ENCODE results near the gene XAGE1A. TPM values are rescaled to one million over a fixed set of nuclear protein-coding genes. Genes with fewer than 3 reads are reported as not detected.
"Not testable (repeated sequence)": the region's sequence is repeated elsewhere in the genome, so short reads cannot be mapped to it uniquely, and the experiment has no call there.

Gene XAGE1A, protein sequence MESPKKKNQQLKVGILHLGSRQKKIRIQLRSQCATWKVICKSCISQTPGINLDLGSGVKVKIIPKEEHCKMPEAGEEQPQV
- total RNA-seq (not detected in 2 replicates), polyA plus RNA-seq (not detected in 2 replicates), polyA minus RNA-seq (0.45 TPM in 1 of 2 replicates, not detected in the other), Bru-seq, nascent RNA (not detected), BruChase-seq, experiment 1, labeled RNA remaining after a 6-hour chase (not detected), BruChase-seq, experiment 2, labeled RNA remaining after a 2-hour chase (not detected)
- not detected in 2 replicates for polyA plus RNA-seq (2011; cell fraction: cytosol; rRNA removed)
- polyA plus RNA-seq (2011; cell fraction: nucleus; rRNA removed): not detected in 2 replicates
- polyA plus RNA-seq (2012): not detected in 2 replicates
- not detected for polyA minus RNA-seq (2011; cell fraction: cytosol; rRNA and poly(A)+ RNA removed)
- polyA minus RNA-seq (2011; cell fraction: nucleus; rRNA and poly(A)+ RNA removed): not detected in 2 replicates
- long read RNA-seq: 0 reads

DNA sequence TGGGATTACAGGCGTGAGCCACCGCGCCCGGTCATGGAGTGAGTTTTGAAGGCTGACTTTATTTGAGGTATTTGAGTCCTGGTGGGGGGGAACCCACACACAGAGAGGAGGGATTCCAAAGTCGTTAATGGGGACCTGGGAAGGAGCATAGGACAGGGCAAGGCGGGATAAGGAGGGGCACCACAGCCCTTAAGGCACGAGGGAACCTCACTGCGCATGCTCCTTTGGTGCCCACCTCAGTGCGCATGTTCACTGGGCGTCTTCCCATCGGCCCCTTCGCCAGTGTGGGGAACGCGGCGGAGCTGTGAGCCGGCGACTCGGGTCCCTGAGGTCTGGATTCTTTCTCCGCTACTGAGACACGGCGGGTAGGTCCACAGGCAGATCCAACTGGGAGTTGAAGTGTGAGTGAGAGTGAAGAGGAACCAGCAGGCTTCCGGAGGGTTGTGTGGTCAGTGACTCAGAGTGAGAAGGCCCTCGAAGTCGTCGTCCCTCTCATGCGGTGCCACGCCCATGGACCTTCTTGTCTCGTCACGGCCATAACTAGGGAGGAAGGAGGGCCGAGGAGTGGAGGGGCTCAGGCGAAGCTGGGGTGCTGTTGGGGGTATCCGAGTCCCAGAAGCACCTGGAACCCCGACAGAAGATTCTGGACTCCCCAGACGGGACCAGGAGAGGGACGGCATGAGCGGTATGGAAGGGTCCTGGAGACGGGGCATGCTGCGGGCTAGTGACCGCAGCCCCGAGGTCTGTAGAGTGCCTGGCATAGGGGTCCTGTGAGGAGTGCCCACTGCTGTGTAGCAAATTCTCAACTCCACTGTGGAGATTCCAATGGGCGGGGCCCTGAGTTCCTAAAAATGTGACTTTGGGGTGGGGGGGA, at the start of gene XAGE1A:
Gene XAGE1A, plus strand, starts transcription at position 264 of the 874 bp plus-strand sequence. CDS start 1,554 bp downstream, outside the sequence.
- H3K9me3 ChIP-seq (replicated peaks; ENCODE audit: control insufficient read depth, insufficient read depth, low read length); H3K4me3 ChIP-seq (replicated peaks in 1 of 3; ENCODE audit: insufficient read depth in 1 of 3, low read depth in 1 of 3, low read length in 3 of 3); CTCF ChIA-PET; H2AFZ ChIP-seq (ENCODE audit: low read depth, low read length); H4K20me1 ChIP-seq (replicated peaks; ENCODE audit: control insufficient read depth, extremely low read depth, insufficient read depth, low read length); intact Hi-C loops (cut with micrococcal nuclease); H3K4me2 ChIP-seq (ENCODE audit: insufficient read depth, low read length); FAIRE-seq; H3K79me2 ChIP-seq (ENCODE audit: control insufficient read depth, insufficient read depth, low read length); H3K4me1 ChIP-seq (ENCODE audit: control insufficient read depth, extremely low read depth, insufficient read depth, low read length); H3K27ac ChIP-seq (ENCODE audit: insufficient read depth, low read depth, low read length); DNase-seq (ENCODE audit: low read depth, low spot score); dilution Hi-C loops (cut with MboI; ENCODE audit: extremely low pct_ligation_motif_present, low sequenced_read_pairs); H3K36me3 ChIP-seq (ENCODE audit: control insufficient read depth in 2 of 2, extremely low read depth in 1 of 2, insufficient read depth in 2 of 2, low read length in 2 of 2); BruUV-seq (replicated peaks); H3K9ac ChIP-seq (replicated peaks; ENCODE audit: extremely low read depth, insufficient read depth, low read length); H3K9me1 ChIP-seq (replicated peaks; ENCODE audit: control insufficient read depth, extremely low read depth, insufficient read depth, low read length); POLR2A ChIA-PET; H3K27me3 ChIP-seq (ENCODE audit: control insufficient read depth in 2 of 2, insufficient read depth in 2 of 2, low read length in 2 of 2): not testable (repeated sequence)

DNA sequence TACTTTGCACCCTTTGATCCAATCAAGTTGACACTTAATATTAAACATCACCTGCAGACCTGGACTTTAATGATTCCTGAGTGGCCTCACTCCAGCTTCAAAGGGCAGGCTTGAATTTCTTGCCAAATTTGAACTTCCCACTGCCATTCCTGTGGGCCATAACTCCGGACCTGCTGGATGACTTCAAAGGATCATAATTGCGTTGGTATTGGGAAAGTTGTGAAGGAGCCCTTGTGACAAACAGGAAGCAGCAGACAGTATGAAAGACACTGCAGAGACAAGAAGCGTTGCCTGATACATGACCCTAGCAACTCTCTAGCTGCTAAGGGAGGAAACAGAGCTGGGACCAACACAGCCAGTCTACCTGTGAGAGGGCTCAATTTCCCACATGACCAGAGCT, 43.6 kb upstream of the XAGE1A start:
- H3K9me1 ChIP-seq (replicated peaks; ENCODE audit: control insufficient read depth, extremely low read depth, insufficient read depth, low read length); H3K27me3 ChIP-seq (ENCODE audit: control insufficient read depth in 2 of 2, insufficient read depth in 2 of 2, low read length in 2 of 2); dilution Hi-C loops (cut with MboI; ENCODE audit: extremely low pct_ligation_motif_present, low sequenced_read_pairs); H3K4me1 ChIP-seq (ENCODE audit: control insufficient read depth, extremely low read depth, insufficient read depth, low read length); intact Hi-C loops (cut with micrococcal nuclease); POLR2A ChIA-PET; H3K9me3 ChIP-seq (replicated peaks; ENCODE audit: control insufficient read depth, insufficient read depth, low read length); H2AFZ ChIP-seq (ENCODE audit: low read depth, low read length); DNase-seq (ENCODE audit: low read depth, low spot score); H3K9ac ChIP-seq (replicated peaks; ENCODE audit: extremely low read depth, insufficient read depth, low read length); H4K20me1 ChIP-seq (replicated peaks; ENCODE audit: control insufficient read depth, extremely low read depth, insufficient read depth, low read length); H3K4me3 ChIP-seq (replicated peaks in 1 of 3; ENCODE audit: insufficient read depth in 1 of 3, low read depth in 1 of 3, low read length in 3 of 3); H3K4me2 ChIP-seq (ENCODE audit: insufficient read depth, low read length); H3K79me2 ChIP-seq (ENCODE audit: control insufficient read depth, insufficient read depth, low read length); CTCF ChIA-PET; BruUV-seq (replicated peaks); H3K36me3 ChIP-seq (ENCODE audit: control insufficient read depth in 2 of 2, extremely low read depth in 1 of 2, insufficient read depth in 2 of 2, low read length in 2 of 2); FAIRE-seq; H3K27ac ChIP-seq (ENCODE audit: insufficient read depth, low read depth, low read length): not testable (repeated sequence)

DNA sequence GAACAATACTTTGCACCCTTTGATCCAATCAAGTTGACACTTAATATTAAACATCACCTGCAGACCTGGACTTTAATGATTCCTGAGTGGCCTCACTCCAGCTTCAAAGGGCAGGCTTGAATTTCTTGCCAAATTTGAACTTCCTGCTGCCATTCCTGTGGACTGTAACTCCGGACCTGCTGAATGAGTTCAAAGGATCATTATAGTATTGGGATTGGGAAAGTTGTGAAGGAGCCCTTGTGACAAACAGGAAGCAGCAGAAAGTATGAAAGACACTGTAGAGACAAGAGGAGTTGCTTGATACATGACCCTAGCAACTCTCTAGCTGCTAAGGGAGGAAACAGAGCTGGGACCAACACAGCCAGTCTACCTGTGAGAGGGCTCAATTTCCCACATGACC, 24.3 kb upstream of the XAGE1A start:
- CTCF ChIA-PET: not testable (repeated sequence)

DNA sequence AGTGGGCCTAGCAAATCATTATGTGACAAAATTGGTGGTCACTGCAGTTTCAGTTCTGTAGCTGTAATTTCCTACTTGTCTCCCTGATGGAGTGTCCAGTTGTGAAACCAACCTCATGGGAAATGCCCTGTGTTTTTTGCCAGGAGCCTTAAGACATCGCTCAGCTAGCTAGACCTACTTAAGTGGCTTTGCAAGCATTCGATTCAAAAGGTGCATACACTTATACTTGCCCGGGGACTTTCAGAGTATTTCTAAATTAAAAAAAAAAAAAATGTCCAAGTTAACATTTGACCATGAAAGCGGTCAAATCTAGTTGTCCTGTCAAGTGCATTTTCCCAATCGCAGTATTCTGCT, 788 bp downstream of the XAGE1A start:
- DNase-seq (ENCODE audit: low read depth, low spot score); FAIRE-seq; POLR2A ChIA-PET: not testable (repeated sequence)

More for the DNA sequence above, 24.3 kb upstream of the XAGE1A start:
- H3K79me2 ChIP-seq (ENCODE audit: control insufficient read depth, insufficient read depth, low read length); H3K36me3 ChIP-seq (ENCODE audit: control insufficient read depth in 2 of 2, extremely low read depth in 1 of 2, insufficient read depth in 2 of 2, low read length in 2 of 2); DNase-seq (ENCODE audit: low read depth, low spot score); H3K9ac ChIP-seq (replicated peaks; ENCODE audit: extremely low read depth, insufficient read depth, low read length); FAIRE-seq; H3K9me1 ChIP-seq (replicated peaks; ENCODE audit: control insufficient read depth, extremely low read depth, insufficient read depth, low read length); intact Hi-C loops (cut with micrococcal nuclease); dilution Hi-C loops (cut with MboI; ENCODE audit: extremely low pct_ligation_motif_present, low sequenced_read_pairs); H3K27me3 ChIP-seq (ENCODE audit: control insufficient read depth in 2 of 2, insufficient read depth in 2 of 2, low read length in 2 of 2); POLR2A ChIA-PET; H3K9me3 ChIP-seq (replicated peaks; ENCODE audit: control insufficient read depth, insufficient read depth, low read length); BruUV-seq (replicated peaks); H3K4me3 ChIP-seq (replicated peaks in 1 of 3; ENCODE audit: insufficient read depth in 1 of 3, low read depth in 1 of 3, low read length in 3 of 3); H4K20me1 ChIP-seq (replicated peaks; ENCODE audit: control insufficient read depth, extremely low read depth, insufficient read depth, low read length); H3K4me1 ChIP-seq (ENCODE audit: control insufficient read depth, extremely low read depth, insufficient read depth, low read length); H3K27ac ChIP-seq (ENCODE audit: insufficient read depth, low read depth, low read length); H3K4me2 ChIP-seq (ENCODE audit: insufficient read depth, low read length); H2AFZ ChIP-seq (ENCODE audit: low read depth, low read length): not testable (repeated sequence)

More for the DNA sequence above, 788 bp downstream of the XAGE1A start:
- H3K36me3 ChIP-seq (ENCODE audit: control insufficient read depth in 2 of 2, extremely low read depth in 1 of 2, insufficient read depth in 2 of 2, low read length in 2 of 2); CTCF ChIA-PET; intact Hi-C loops (cut with micrococcal nuclease); H3K4me2 ChIP-seq (ENCODE audit: insufficient read depth, low read length); H4K20me1 ChIP-seq (replicated peaks; ENCODE audit: control insufficient read depth, extremely low read depth, insufficient read depth, low read length); H3K79me2 ChIP-seq (ENCODE audit: control insufficient read depth, insufficient read depth, low read length); H3K4me1 ChIP-seq (ENCODE audit: control insufficient read depth, extremely low read depth, insufficient read depth, low read length); H3K9me1 ChIP-seq (replicated peaks; ENCODE audit: control insufficient read depth, extremely low read depth, insufficient read depth, low read length); H3K27me3 ChIP-seq (ENCODE audit: control insufficient read depth in 2 of 2, insufficient read depth in 2 of 2, low read length in 2 of 2); BruUV-seq (replicated peaks); H2AFZ ChIP-seq (ENCODE audit: low read depth, low read length); H3K4me3 ChIP-seq (replicated peaks in 1 of 3; ENCODE audit: insufficient read depth in 1 of 3, low read depth in 1 of 3, low read length in 3 of 3); H3K9ac ChIP-seq (replicated peaks; ENCODE audit: extremely low read depth, insufficient read depth, low read length); H3K9me3 ChIP-seq (replicated peaks; ENCODE audit: control insufficient read depth, insufficient read depth, low read length); dilution Hi-C loops (cut with MboI; ENCODE audit: extremely low pct_ligation_motif_present, low sequenced_read_pairs); H3K27ac ChIP-seq (ENCODE audit: insufficient read depth, low read depth, low read length): not testable (repeated sequence)
